Endodermal cell (in vitro differentiated cells): Measurements from ENCODE around the gene MSGN1. TPM values are rescaled to one million over a fixed set of nuclear protein-coding genes. Genes with fewer than 3 reads are reported as not detected.

Source experiments
- DNase-seq: peaks from one replicate; pipeline ENCODE4 v3.0.0-alpha.2; 2017
- H3K27ac ChIP-seq: 2 replicates; pipeline ENCODE4 v1.5.1; 2013; ENCODE audit warnings: mild to moderate bottlenecking, low read depth, low read length, moderate library complexity
- H3K27me3 ChIP-seq: 2 replicates; pipeline ENCODE4 v1.6.1; 2013; ENCODE audit warnings: mild to moderate bottlenecking, low read length, moderate library complexity; ENCODE audit not compliant: insufficient read depth, control insufficient read depth, poor library complexity, severe bottlenecking
- H3K36me3 ChIP-seq: 2 replicates; pipeline ENCODE4 v1.7.0; 2013; ENCODE audit warnings: mild to moderate bottlenecking, low read length, moderate library complexity; ENCODE audit not compliant: control insufficient read depth, insufficient read depth
- H3K4me1 ChIP-seq: one replicate; pipeline ENCODE4 v1.7.0; 2013; ENCODE audit warnings: low read length; ENCODE audit not compliant: control insufficient read depth, insufficient read depth
- H3K4me3 ChIP-seq: 2 replicates; pipeline ENCODE4 v1.5.1; 2013; ENCODE audit warnings: mild to moderate bottlenecking, low read length, moderate library complexity
- H3K9ac ChIP-seq: 2 replicates; pipeline ENCODE4 v1.6.1; 2013; ENCODE audit warnings: mild to moderate bottlenecking, low read length, moderate library complexity; ENCODE audit not compliant: poor library complexity, severe bottlenecking; ENCODE audit errors: extremely low read depth
- H3K9me3 ChIP-seq: 2 replicates; pipeline ENCODE4 v1.6.1; 2013; ENCODE audit warnings: mild to moderate bottlenecking, low read length, moderate library complexity; ENCODE audit not compliant: control insufficient read depth
- H3K27ac Mint-ChIP-seq: 2 replicates; pipeline ENCODE4 v1.8.0; 2020; ENCODE audit warnings: mixed read lengths
- H3K27me3 Mint-ChIP-seq: 2 replicates; pipeline ENCODE4 v1.8.0; 2021; ENCODE audit warnings: mild to moderate bottlenecking, mixed read lengths; ENCODE audit not compliant: insufficient read depth
- H3K36me3 Mint-ChIP-seq: 2 replicates; pipeline ENCODE4 v1.8.0; 2020; ENCODE audit warnings: low read depth, mixed read lengths
- H3K4me1 Mint-ChIP-seq: 2 replicates; pipeline ENCODE4 v1.8.0; 2020; ENCODE audit warnings: mixed read lengths
- H3K4me3 Mint-ChIP-seq: 2 replicates; pipeline ENCODE4 v1.8.0; 2020; ENCODE audit warnings: mild to moderate bottlenecking, moderate library complexity, mixed read lengths
- H3K9me3 Mint-ChIP-seq: 2 replicates; pipeline ENCODE4 v1.8.0; 2020; ENCODE audit warnings: mild to moderate bottlenecking, mixed read lengths
- CTCF ChIP-seq: fragments of 200-600 bp; sonication (generic); conservative IDR thresholded peaks from 2 replicates; pipeline ENCODE4 v1.5.0; 2021; ENCODE audit warnings: antibody characterized with exemption, mild to moderate bottlenecking
- WGBS, 2 experiments: methylation state at CpG; one replicate each; pipeline versions ENCODE4 v1.1.5 to v1.1.7; 2013; ENCODE audit warnings: missing lambda C conversion rate in 2 of 2, mixed read lengths in 1 of 2; ENCODE audit not compliant: insufficient coverage in 1 of 2, insufficient read length in 1 of 2; 5-methylcytosine and 5-hydroxymethylcytosine counted together
- total RNA-seq, 2 donors: library from RNA; stranded (reverse); fragmentation: NEBNext Ultra II Directional in 1 of 2; extraction: Animal tissue kit (Norgen Biotek cat#: 25700) in 1 of 2; gene quantifications; 2 replicates in 1 of 2; 3 replicates in 1 of 2; pipeline ENCODE4 v1.2.1, GENCODE V29; 2021

Gene MSGN1
- total RNA-seq, 2 donors from 2014 or later: not detected

GRCh38 chr2:17772532-17772931 lies 43.7 kb upstream of the MSGN1 start:
- H3K36me3 Mint-ChIP-seq: peaks cover 39% of the 10 kb centered on the region
- Histone ChIP-seq H3K9ac (no peak overlapping the region), H3K36me3 (peaks cover 59% of the 10 kb centered on the region), H3K27me3 (no peaks in the 10 kb centered on the region), H3K4me1 (no peaks in the 10 kb centered on the region), H3K9me3 (no peaks in the 10 kb centered on the region), H3K4me3 (no peak overlapping the region), H3K27ac (no peak overlapping the region)
- no peaks in the 10 kb centered on the region for H3K27me3 Mint-ChIP-seq
- no peaks in the 10 kb centered on the region for H3K9me3 Mint-ChIP-seq
- 86 to 98% methylated on average over 1 to 2 of the region's 2 CpGs for WGBS, 2 experiments
- H3K4me1 Mint-ChIP-seq: no peaks in the 10 kb centered on the region
- no peak overlapping the region for H3K27ac Mint-ChIP-seq
- no peak for DNase-seq
- TF ChIP-seq CTCF: no peak
- no peak overlapping the region for H3K4me3 Mint-ChIP-seq

- H3K4me1 Mint-ChIP-seq: peaks cover 3% of the 10 kb centered on the region
- H3K9ac ChIP-seq: no peak overlapping the region
Observed at GRCh38 chr2:17780546-17780945, 35.7 kb upstream of the MSGN1 start.

GRCh38 chr2:17781482-17781881 lies 34.8 kb upstream of the MSGN1 start:
- no peak overlapping the region for H3K4me3 Mint-ChIP-seq
- Histone ChIP-seq H3K4me3 (no peak overlapping the region), H3K27me3 (no peaks in the 10 kb centered on the region), H3K9ac (no peak overlapping the region), H3K4me1 (no peaks in the 10 kb centered on the region), H3K27ac (no peak overlapping the region), H3K9me3 (no peaks in the 10 kb centered on the region), H3K36me3 (peaks cover 57% of the 10 kb centered on the region)
- no peak for TF ChIP-seq CTCF
- no peak for DNase-seq
- H3K36me3 Mint-ChIP-seq: peaks cover 40% of the 10 kb centered on the region
- H3K27ac Mint-ChIP-seq: no peak overlapping the region
- H3K27me3 Mint-ChIP-seq: no peaks in the 10 kb centered on the region
- WGBS, 2 experiments: 97 to 100% methylated on average over 1 of the region's 1 CpG
- peaks cover 3% of the 10 kb centered on the region for H3K4me1 Mint-ChIP-seq
- H3K9me3 Mint-ChIP-seq: no peaks in the 10 kb centered on the region

More at GRCh38 chr2:17780546-17780945, 35.7 kb upstream of the MSGN1 start:
- Histone ChIP-seq H3K4me1 (no peaks in the 10 kb centered on the region), H3K27ac (no peak overlapping the region), H3K36me3 (peaks cover 65% of the 10 kb centered on the region), H3K4me3 (no peak overlapping the region), H3K27me3 (no peaks in the 10 kb centered on the region), H3K9me3 (no peaks in the 10 kb centered on the region)
- 80 to 89% methylated on average over 1 of the region's 1 CpG for WGBS, 2 experiments
- Mint-ChIP-seq H3K27ac (no peak overlapping the region), H3K36me3 (peaks cover 48% of the 10 kb centered on the region), H3K4me3 (no peak overlapping the region), H3K27me3 (no peaks in the 10 kb centered on the region), H3K9me3 (no peaks in the 10 kb centered on the region)
- no peak for TF ChIP-seq CTCF
- no peak for DNase-seq
